OCI-LY7 (cell line): ENCODE measurements around the gene OR12D1. TPM values are rescaled to one million over a fixed set of nuclear protein-coding genes. Genes with fewer than 3 reads are reported as not detected.
"Not testable (repeated sequence)": the region's sequence is repeated elsewhere in the genome, so short reads cannot be mapped to it uniquely, and the experiment has no call there.

Source experiments
- BruUV-seq: library from RNA; stranded (reverse); fragments of 400-500 nt; replicated peaks from 2 replicates; lab custom pipeline; 2021; lab: Mats Ljungman, UMichigan
- CTCF ChIA-PET: fragments of 300-600 bp; sonication (Branson Sonifier 250); formaldehyde crosslinking; loops from one replicate; lab custom pipeline; 2022; ENCODE audit warnings: antibody characterized with exemption; ENCODE audit not compliant: unreplicated experiment; lab: Charles Lee
- POLR2A ChIA-PET: fragments of 300-600 bp; sonication (Branson Sonifier 250); formaldehyde crosslinking; loops from one replicate; lab custom pipeline; 2022; ENCODE audit warnings: antibody characterized with exemption; lab: Charles Lee
- DNase-seq: peaks from one replicate; pipeline ENCODE4 v3.0.0-alpha.2; 2015; ENCODE audit warnings: low spot score
- H2AFZ ChIP-seq: fragments of 200-600 bp; sonication (generic), shearing (Covaris generic); 2 replicates; pipeline ENCODE4 v1.6.1; 2014; ENCODE audit warnings: mild to moderate bottlenecking, antibody characterized with exemption, low read length, moderate library complexity
- H3K27ac ChIP-seq: fragments of 200-600 bp; sonication (generic); 2 replicates; pipeline ENCODE4 v1.5.1; 2014; ENCODE audit warnings: mixed run types, low read depth, mild to moderate bottlenecking, moderate library complexity, low read length, inconsistent platforms; ENCODE audit not compliant: poor library complexity, severe bottlenecking
- H3K36me3 ChIP-seq: fragments of 200-600 bp; sonication (generic); 2 replicates; pipeline ENCODE4 v1.6.1; 2014; ENCODE audit warnings: mild to moderate bottlenecking, antibody characterized with exemption, low read length, moderate library complexity, mixed read lengths; ENCODE audit not compliant: insufficient read depth
- H3K4me1 ChIP-seq: fragments of 200-600 bp; sonication (generic); 2 replicates; pipeline ENCODE4 v1.5.1; 2014; ENCODE audit warnings: mild to moderate bottlenecking, low read length; ENCODE audit not compliant: insufficient read depth, poor library complexity, severe bottlenecking
- H3K4me2 ChIP-seq: fragments of 200-600 bp; sonication (generic); 2 replicates; pipeline ENCODE4 v1.6.1; 2014; ENCODE audit warnings: mild to moderate bottlenecking, low read length
- H3K4me3 ChIP-seq: fragments of 200-600 bp; sonication (generic); 2 replicates; pipeline ENCODE4 v1.5.1; 2014; ENCODE audit warnings: mild to moderate bottlenecking, low read depth, low read length; ENCODE audit not compliant: poor library complexity, severe bottlenecking
- H3K79me2 ChIP-seq: fragments of 200-600 bp; sonication (generic); 2 replicates; pipeline ENCODE4 v1.6.1; 2016; ENCODE audit warnings: low read depth, mild to moderate bottlenecking, low read length, moderate library complexity, mixed read lengths; ENCODE audit not compliant: insufficient read depth
- H3K9me2 ChIP-seq: fragments of 200-600 bp; sonication (generic); 2 replicates; pipeline ENCODE4 v1.6.1; 2016; ENCODE audit warnings: mild to moderate bottlenecking, low read length, mixed read lengths; ENCODE audit not compliant: insufficient read depth
- H3K9me3 ChIP-seq: fragments of 200-600 bp; sonication (generic); 2 replicates; pipeline ENCODE4 v1.6.1; 2014; ENCODE audit warnings: mild to moderate bottlenecking, mixed run types, low read length, mixed read lengths
- H4K20me1 ChIP-seq: fragments of 200-600 bp; sonication (generic); 2 replicates; pipeline ENCODE4 v1.6.1; 2014; ENCODE audit warnings: mild to moderate bottlenecking, antibody characterized with exemption, low read length, moderate library complexity, mixed read lengths; ENCODE audit not compliant: insufficient read depth
- EZH2phosphoT487 ChIP-seq: fragments of 200-600 bp; sonication (generic); IDR thresholded peaks from 2 replicates; pipeline ENCODE4 v1.6.1; 2018; ENCODE audit warnings: low read depth, borderline replicate concordance, mild to moderate bottlenecking, mixed run types, antibody characterized with exemption, low read length, moderate library complexity, mixed read lengths
- intact Hi-C: fragments of 100-400 bp; cut with micrococcal nuclease; formaldehyde crosslinking; loops from one replicate; pipeline ENCODE4 v1.10.0; 2022; ENCODE audit not compliant: unreplicated experiment
- total RNA-seq, 2 experiments: library from RNA; depleted of rRNA in 1 of 2; stranded (reverse); fragments of >200 nt in 1 of 2; shearing (Covaris generic) in 1 of 2; gene quantifications; 2 replicates each; pipeline ENCODE4 v1.2.3, GENCODE V29; 2014 to 2022
- TF ChIP-seq, protein P1 (sequence below): fragments of 200-600 bp; sonication (generic); conservative IDR thresholded peaks from 2 replicates; pipeline ENCODE4 v1.5.1; 2014; ENCODE audit warnings: mild to moderate bottlenecking, antibody characterized with exemption, low read length, moderate library complexity, mixed read lengths

The OR12D1 gene
- total RNA-seq, 2 experiments from 2014 or later = not detected

DNA sequence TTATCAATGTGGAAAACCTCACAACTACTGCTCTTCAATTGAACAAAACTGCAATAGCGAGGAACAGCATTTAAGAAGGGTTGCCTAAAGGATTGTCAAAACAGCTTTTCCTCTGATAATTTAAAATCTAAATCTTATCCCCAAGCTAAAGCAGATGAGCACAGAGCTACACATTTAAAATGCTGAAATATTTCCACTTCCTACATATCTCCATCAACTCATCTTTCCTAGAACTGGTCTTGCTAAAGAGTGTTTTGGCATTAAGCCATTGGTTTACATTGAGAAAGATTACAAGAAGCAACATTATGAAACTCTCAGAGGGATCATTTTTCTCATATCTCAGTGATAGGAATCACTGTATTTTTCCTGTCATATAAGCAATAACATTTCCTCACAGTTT is 28.0 kb downstream of the OR12D1 start:
- no peak overlapping the region for H2AFZ ChIP-seq
- H3K4me3 ChIP-seq = no peak overlapping the region
- BruUV-seq = no TSS peak
- no peaks in the 10 kb centered on the region for H3K4me1 ChIP-seq
- no peak for DNase-seq
- CTCF ChIA-PET = no interaction called here
- intact Hi-C loops = no loop called here
- TF ChIP-seq, protein P1, sequence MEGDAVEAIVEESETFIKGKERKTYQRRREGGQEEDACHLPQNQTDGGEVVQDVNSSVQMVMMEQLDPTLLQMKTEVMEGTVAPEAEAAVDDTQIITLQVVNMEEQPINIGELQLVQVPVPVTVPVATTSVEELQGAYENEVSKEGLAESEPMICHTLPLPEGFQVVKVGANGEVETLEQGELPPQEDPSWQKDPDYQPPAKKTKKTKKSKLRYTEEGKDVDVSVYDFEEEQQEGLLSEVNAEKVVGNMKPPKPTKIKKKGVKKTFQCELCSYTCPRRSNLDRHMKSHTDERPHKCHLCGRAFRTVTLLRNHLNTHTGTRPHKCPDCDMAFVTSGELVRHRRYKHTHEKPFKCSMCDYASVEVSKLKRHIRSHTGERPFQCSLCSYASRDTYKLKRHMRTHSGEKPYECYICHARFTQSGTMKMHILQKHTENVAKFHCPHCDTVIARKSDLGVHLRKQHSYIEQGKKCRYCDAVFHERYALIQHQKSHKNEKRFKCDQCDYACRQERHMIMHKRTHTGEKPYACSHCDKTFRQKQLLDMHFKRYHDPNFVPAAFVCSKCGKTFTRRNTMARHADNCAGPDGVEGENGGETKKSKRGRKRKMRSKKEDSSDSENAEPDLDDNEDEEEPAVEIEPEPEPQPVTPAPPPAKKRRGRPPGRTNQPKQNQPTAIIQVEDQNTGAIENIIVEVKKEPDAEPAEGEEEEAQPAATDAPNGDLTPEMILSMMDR = no peak
- no peak for TF ChIP-seq EZH2phosphoT487
- POLR2A ChIA-PET = interaction anchor here (0.7 kb wide), 1 partner anchor 12 kb away, joined by 3 read pairs; no protein-coding TSS in a partner anchor
- no peak overlapping the region for H3K27ac ChIP-seq
- H3K79me2 ChIP-seq = no peaks in the 10 kb centered on the region
- H3K36me3 ChIP-seq = no peaks in the 10 kb centered on the region
- H3K4me2 ChIP-seq = no peak overlapping the region
- H4K20me1 ChIP-seq = no peaks in the 10 kb centered on the region
- H3K9me3 ChIP-seq = no peaks in the 10 kb centered on the region
- no peaks in the 10 kb centered on the region for H3K9me2 ChIP-seq

DNA sequence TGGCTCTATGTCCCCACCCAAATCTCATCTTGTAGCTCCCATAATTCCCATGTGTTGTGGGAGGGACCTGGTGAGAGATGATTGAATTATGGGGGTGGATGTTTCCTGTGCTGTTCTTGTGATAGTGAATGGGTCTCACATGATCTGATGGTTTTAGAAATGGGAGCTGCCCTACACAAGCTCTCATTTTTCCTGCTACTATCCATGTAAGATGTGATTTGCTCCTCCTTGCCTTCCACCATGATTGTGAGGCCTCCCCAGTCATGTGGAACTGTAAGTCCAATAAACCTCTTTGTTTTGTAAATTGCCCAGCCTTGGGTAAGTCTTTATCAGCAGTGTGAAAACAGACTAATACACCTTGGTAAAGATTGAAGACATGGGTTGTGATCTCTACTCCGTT is 29.3 kb downstream of the OR12D1 start:
- CTCF ChIA-PET, H3K36me3 ChIP-seq, intact Hi-C loops, H3K4me1 ChIP-seq, POLR2A ChIA-PET, H3K9me2 ChIP-seq, H2AFZ ChIP-seq, H3K4me3 ChIP-seq, H3K27ac ChIP-seq, BruUV-seq, H3K79me2 ChIP-seq, H4K20me1 ChIP-seq, H3K4me2 ChIP-seq, H3K9me3 ChIP-seq, DNase-seq: not testable (repeated sequence)

DNA sequence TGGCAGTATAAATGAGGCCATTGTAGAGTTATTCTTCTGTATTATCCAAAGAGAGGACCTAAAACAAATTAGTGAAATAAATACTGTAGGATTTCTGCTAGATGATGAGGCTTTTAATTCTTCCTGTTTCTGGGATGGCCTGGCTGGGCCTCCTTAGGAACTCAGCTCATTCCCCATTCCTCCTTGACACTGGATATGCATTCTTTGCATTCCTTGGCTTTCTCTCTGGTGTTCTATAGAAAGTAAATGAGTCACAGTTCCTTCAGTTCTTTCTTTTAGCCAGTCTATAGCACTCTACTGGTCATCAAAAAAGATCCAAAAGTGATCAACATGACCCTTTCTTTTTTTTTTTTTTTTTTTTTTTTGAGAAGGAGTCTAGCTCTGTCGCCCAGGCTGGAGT is 32.9 kb downstream of the OR12D1 start:
- ChIA-PET CTCF (no interaction called here), POLR2A (no interaction called here)
- BruUV-seq = no TSS peak
- no peaks in the 10 kb centered on the region for H3K9me3 ChIP-seq
- no peak overlapping the region for H3K4me2 ChIP-seq
- H3K4me1 ChIP-seq = no peaks in the 10 kb centered on the region
- no peak overlapping the region for H3K27ac ChIP-seq
- intact Hi-C loops = no loop called here
- TF ChIP-seq, protein P1 = no peak
- TF ChIP-seq EZH2phosphoT487 = no peak
- no peak overlapping the region for H3K4me3 ChIP-seq
- no peaks in the 10 kb centered on the region for H3K9me2 ChIP-seq
- DNase-seq = no peak
- no peaks in the 10 kb centered on the region for H3K36me3 ChIP-seq
- H3K79me2 ChIP-seq = no peaks in the 10 kb centered on the region
- no peak overlapping the region for H2AFZ ChIP-seq
- H4K20me1 ChIP-seq = no peaks in the 10 kb centered on the region
